OCI-LY3 (cell line): ENCODE data around the gene CARHSP1.

ENCODE experiments used
- CTCF ChIP-seq: fragments of 200-600, 300-600 bp; sonication (generic); IDR thresholded peaks from 2 replicates; pipeline ENCODE4 v1.5.1; 2014; ENCODE audit warnings: antibody characterized with exemption, low read length, low read depth
- EZH2phosphoT487 ChIP-seq: fragments of 200-600 bp; shearing (Covaris generic); IDR thresholded peaks from 2 replicates; pipeline ENCODE4 v1.6.1; 2018; ENCODE audit warnings: antibody characterized with exemption, mixed run types, low read depth

- TF ChIP-seq CTCF = no peak
- no peak for TF ChIP-seq EZH2phosphoT487
These were observed 45.3 kb upstream of the CARHSP1 start for GRCh38 chr16:8914098-8914497.
